Right lobe of liver (tissue), 4 donors: Measurements from ENCODE around the gene CCDC82.

Experiments
- CTCF ChIP-seq, 4 donors: fragments of 200-600 bp in 3 of 4; fragments of 450-650 bp in 1 of 4; IDR thresholded peaks; one replicate each; pipeline versions ENCODE4 v1.5.1 to v1.8.0; 2016 to 2022; ENCODE audit warnings: antibody characterized with exemption in 4 of 4, mild to moderate bottlenecking in 2 of 4
- POLR2A ChIP-seq: fragments of 450-650 bp; IDR thresholded peaks from one replicate; pipeline ENCODE4 v1.6.1; 2017; ENCODE audit warnings: antibody characterized with exemption, mild to moderate bottlenecking
- donor health status: DM: no; HTN: no; CAD: no.
- donor health status: DM: no; HTN: no; CAD: no.
- donor health status: DM: no; HTN: yes; CAD: no.

DNA sequence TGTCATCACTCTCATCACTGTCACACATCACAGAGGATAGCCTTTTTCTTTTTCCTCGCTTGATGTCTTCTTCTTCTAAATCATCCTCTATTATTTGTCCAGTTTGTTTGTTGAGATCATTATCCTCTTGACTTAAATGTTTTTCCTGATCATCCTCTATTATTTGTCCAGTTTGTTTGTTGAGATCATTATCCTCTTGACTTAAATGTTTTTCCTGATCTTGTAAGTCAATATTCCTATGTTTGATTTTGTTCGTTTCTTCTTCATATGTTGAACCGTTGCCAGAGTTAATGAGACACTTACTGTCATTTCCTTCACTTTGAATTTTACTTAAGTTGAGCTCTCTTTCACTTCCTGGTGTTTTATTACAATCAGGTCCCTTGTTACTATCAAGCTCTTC, 5.6 kb downstream of the CCDC82 start:
- TF ChIP-seq CTCF (IDR thresholded peaks at IDR 0.05), result no peak
- no peak for TF ChIP-seq POLR2A
